GM12878 (cell line): Measurements from ENCODE around the gene SEM1.

Experiments
- EED ChIP-seq: sonication (generic); IDR thresholded peaks from 2 replicates; pipeline ENCODE4 v1.6.1; 2016; ENCODE audit warnings: antibody characterized with exemption, low read depth
- FOXM1 ChIP-seq: IDR thresholded peaks from 2 replicates; pipeline ENCODE4 v1.6.1; 2012; ENCODE audit warnings: low read depth, mild to moderate bottlenecking, inconsistent platforms, low read length, moderate library complexity
- GATAD2B ChIP-seq: fragments of 450-650 bp; conservative IDR thresholded peaks from 2 replicates; pipeline ENCODE4 v1.6.1; 2017; ENCODE audit warnings: low read depth, mild to moderate bottlenecking, moderate library complexity
- MYC ChIP-seq: IDR thresholded peaks from 2 replicates; pipeline ENCODE4 v1.6.1; 2011; ENCODE audit warnings: mild to moderate bottlenecking, low read length, moderate library complexity, inconsistent platforms; ENCODE audit not compliant: insufficient read depth, insufficient replicate concordance, insufficient read length, severe bottlenecking
- POLR2A ChIP-seq: IDR thresholded peaks from 2 replicates; pipeline ENCODE4 v1.6.1; 2011; ENCODE audit warnings: low read depth, mild to moderate bottlenecking, low read length
- SIN3A ChIP-seq: IDR thresholded peaks from 2 replicates; pipeline ENCODE4 v1.6.1; 2012; ENCODE audit warnings: low read depth, low read length, improper control_type of control experiment
- SUZ12 ChIP-seq: fragments of 200-600 bp; sonication (generic); IDR thresholded peaks from one replicate; pipeline ENCODE4 v1.6.1; 2018; ENCODE audit warnings: antibody characterized with exemption, mild to moderate bottlenecking; ENCODE audit not compliant: unreplicated experiment
- ZBED1 ChIP-seq: IDR thresholded peaks from 2 replicates; pipeline ENCODE4 v1.6.1; 2016; ENCODE audit warnings: borderline replicate concordance
- ZNF207 ChIP-seq: fragments of 450-650 bp; IDR thresholded peaks from 2 replicates; pipeline ENCODE4 v1.6.1; 2014; ENCODE audit warnings: antibody characterized with exemption, mild to moderate bottlenecking, borderline replicate concordance
- TF ChIP-seq, protein P1 (sequence below): IDR thresholded peaks from 2 replicates; pipeline ENCODE4 v1.6.1; 2012; ENCODE audit warnings: low read length, inconsistent platforms
- TF ChIP-seq, protein P2 (sequence below): fragments of 450-650 bp; IDR thresholded peaks from 2 replicates; pipeline ENCODE4 v1.6.1; 2017; ENCODE audit warnings: mild to moderate bottlenecking, moderate library complexity
- TF ChIP-seq, protein P3 (sequence below), 3 experiments: IDR thresholded peaks in 2 of 3; conservative IDR thresholded peaks in 1 of 3; 2 replicates each; pipeline ENCODE4 v1.5.1; 2011; ENCODE audit warnings: low read depth in 3 of 3, low read length in 3 of 3, mild to moderate bottlenecking in 3 of 3, control low read depth in 2 of 3, moderate library complexity in 2 of 3, inconsistent platforms in 1 of 3, mixed read lengths in 1 of 3; ENCODE audit not compliant: control insufficient read depth in 2 of 3, insufficient read depth in 1 of 3; ENCODE audit errors: extremely low read depth in 1 of 3
- TF ChIP-seq, protein P4 (sequence below): IDR thresholded peaks from 2 replicates; pipeline ENCODE4 v1.6.1; 2012; ENCODE audit warnings: mild to moderate bottlenecking, low read depth, low read length

DNA sequence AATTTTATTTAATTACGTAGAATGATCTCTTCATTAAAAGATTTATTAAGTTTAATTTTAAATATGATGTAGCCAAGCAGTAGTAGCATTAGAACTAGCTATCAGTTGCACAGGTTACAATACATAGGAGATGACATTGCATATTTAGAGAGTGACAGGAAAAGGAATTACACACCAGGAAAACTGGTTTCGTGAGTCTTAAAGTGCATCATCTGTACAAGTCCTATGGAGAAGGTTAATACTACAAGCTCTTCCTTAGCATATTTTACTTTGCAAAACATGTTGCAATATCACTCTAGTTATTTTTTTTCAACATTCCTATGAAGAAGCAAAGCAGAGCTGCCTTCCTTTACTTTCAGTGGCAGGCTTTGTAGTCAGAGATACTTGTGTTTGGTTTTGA lies 20.2 kb upstream of the SEM1 start:
- TF ChIP-seq, protein P1, sequence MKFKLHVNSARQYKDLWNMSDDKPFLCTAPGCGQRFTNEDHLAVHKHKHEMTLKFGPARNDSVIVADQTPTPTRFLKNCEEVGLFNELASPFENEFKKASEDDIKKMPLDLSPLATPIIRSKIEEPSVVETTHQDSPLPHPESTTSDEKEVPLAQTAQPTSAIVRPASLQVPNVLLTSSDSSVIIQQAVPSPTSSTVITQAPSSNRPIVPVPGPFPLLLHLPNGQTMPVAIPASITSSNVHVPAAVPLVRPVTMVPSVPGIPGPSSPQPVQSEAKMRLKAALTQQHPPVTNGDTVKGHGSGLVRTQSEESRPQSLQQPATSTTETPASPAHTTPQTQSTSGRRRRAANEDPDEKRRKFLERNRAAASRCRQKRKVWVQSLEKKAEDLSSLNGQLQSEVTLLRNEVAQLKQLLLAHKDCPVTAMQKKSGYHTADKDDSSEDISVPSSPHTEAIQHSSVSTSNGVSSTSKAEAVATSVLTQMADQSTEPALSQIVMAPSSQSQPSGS = no peak
- TF ChIP-seq, protein P2, sequence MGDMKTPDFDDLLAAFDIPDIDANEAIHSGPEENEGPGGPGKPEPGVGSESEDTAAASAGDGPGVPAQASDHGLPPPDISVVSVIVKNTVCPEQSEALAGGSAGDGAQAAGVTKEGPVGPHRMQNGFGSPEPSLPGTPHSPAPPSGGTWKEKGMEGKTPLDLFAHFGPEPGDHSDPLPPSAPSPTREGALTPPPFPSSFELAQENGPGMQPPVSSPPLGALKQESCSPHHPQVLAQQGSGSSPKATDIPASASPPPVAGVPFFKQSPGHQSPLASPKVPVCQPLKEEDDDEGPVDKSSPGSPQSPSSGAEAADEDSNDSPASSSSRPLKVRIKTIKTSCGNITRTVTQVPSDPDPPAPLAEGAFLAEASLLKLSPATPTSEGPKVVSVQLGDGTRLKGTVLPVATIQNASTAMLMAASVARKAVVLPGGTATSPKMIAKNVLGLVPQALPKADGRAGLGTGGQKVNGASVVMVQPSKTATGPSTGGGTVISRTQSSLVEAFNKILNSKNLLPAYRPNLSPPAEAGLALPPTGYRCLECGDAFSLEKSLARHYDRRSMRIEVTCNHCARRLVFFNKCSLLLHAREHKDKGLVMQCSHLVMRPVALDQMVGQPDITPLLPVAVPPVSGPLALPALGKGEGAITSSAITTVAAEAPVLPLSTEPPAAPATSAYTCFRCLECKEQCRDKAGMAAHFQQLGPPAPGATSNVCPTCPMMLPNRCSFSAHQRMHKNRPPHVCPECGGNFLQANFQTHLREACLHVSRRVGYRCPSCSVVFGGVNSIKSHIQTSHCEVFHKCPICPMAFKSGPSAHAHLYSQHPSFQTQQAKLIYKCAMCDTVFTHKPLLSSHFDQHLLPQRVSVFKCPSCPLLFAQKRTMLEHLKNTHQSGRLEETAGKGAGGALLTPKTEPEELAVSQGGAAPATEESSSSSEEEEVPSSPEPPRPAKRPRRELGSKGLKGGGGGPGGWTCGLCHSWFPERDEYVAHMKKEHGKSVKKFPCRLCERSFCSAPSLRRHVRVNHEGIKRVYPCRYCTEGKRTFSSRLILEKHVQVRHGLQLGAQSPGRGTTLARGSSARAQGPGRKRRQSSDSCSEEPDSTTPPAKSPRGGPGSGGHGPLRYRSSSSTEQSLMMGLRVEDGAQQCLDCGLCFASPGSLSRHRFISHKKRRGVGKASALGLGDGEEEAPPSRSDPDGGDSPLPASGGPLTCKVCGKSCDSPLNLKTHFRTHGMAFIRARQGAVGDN = no peak
- TF ChIP-seq SIN3A = no peak
- TF ChIP-seq ZNF207 = no peak
- TF ChIP-seq, protein P3, sequence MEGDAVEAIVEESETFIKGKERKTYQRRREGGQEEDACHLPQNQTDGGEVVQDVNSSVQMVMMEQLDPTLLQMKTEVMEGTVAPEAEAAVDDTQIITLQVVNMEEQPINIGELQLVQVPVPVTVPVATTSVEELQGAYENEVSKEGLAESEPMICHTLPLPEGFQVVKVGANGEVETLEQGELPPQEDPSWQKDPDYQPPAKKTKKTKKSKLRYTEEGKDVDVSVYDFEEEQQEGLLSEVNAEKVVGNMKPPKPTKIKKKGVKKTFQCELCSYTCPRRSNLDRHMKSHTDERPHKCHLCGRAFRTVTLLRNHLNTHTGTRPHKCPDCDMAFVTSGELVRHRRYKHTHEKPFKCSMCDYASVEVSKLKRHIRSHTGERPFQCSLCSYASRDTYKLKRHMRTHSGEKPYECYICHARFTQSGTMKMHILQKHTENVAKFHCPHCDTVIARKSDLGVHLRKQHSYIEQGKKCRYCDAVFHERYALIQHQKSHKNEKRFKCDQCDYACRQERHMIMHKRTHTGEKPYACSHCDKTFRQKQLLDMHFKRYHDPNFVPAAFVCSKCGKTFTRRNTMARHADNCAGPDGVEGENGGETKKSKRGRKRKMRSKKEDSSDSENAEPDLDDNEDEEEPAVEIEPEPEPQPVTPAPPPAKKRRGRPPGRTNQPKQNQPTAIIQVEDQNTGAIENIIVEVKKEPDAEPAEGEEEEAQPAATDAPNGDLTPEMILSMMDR (IDR thresholded peaks at IDR 0.05 in 2 of 3, conservative IDR thresholded peaks at IDR 0.05 in 1 of 3; ENCODE audit: control insufficient read depth in 2 of 3, extremely low read depth in 1 of 3, insufficient read depth in 1 of 3, low read depth in 3 of 3, low read length in 3 of 3) = no peak
- no peak for TF ChIP-seq GATAD2B
- no peak for TF ChIP-seq SUZ12
- TF ChIP-seq POLR2A = no peak
- TF ChIP-seq ZBED1 = no peak
- TF ChIP-seq MYC = no peak
- TF ChIP-seq, protein P4, sequence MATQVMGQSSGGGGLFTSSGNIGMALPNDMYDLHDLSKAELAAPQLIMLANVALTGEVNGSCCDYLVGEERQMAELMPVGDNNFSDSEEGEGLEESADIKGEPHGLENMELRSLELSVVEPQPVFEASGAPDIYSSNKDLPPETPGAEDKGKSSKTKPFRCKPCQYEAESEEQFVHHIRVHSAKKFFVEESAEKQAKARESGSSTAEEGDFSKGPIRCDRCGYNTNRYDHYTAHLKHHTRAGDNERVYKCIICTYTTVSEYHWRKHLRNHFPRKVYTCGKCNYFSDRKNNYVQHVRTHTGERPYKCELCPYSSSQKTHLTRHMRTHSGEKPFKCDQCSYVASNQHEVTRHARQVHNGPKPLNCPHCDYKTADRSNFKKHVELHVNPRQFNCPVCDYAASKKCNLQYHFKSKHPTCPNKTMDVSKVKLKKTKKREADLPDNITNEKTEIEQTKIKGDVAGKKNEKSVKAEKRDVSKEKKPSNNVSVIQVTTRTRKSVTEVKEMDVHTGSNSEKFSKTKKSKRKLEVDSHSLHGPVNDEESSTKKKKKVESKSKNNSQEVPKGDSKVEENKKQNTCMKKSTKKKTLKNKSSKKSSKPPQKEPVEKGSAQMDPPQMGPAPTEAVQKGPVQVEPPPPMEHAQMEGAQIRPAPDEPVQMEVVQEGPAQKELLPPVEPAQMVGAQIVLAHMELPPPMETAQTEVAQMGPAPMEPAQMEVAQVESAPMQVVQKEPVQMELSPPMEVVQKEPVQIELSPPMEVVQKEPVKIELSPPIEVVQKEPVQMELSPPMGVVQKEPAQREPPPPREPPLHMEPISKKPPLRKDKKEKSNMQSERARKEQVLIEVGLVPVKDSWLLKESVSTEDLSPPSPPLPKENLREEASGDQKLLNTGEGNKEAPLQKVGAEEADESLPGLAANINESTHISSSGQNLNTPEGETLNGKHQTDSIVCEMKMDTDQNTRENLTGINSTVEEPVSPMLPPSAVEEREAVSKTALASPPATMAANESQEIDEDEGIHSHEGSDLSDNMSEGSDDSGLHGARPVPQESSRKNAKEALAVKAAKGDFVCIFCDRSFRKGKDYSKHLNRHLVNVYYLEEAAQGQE = no peak
- no peak for TF ChIP-seq EED
- no peak for TF ChIP-seq FOXM1
